Body of pancreas (tissue), 4 donors: ENCODE measurements around the gene PDK3.

Experiments used
- CTCF ChIP-seq, 7 experiments: fragments of 450-650 bp in 4 of 7; fragments of 200-600 bp in 3 of 7; sonication (generic) in 3 of 7; IDR thresholded peaks; one replicate each; pipeline ENCODE4 v1.5.1; 2016 to 2019; ENCODE audit warnings: antibody characterized with exemption in 7 of 7
- POLR2A ChIP-seq, 3 donors: fragments of 450-650 bp; IDR thresholded peaks; one replicate each; pipeline ENCODE4 v1.6.1; 2016; ENCODE audit warnings: antibody characterized with exemption in 3 of 3, mild to moderate bottlenecking in 2 of 3

GRCh38 chrX:24563291-24564010 lies 98.4 kb downstream of the PDK3 start:
- TF ChIP-seq POLR2A (IDR thresholded peaks at IDR 0.05) (no peak), CTCF (IDR thresholded peaks at IDR 0.05) (no peak)
